DND-41 (cell line): ENCODE results near the gene MYO1E.

Source experiments
- EZH2 ChIP-seq: IDR thresholded peaks from 3 replicates; pipeline ENCODE4 v1.6.1; 2012; ENCODE audit warnings: borderline replicate concordance, low read depth, mild to moderate bottlenecking, moderate library complexity, low read length, inconsistent platforms; ENCODE audit not compliant: severe bottlenecking
- TF ChIP-seq, protein P1 (sequence below): IDR thresholded peaks from 2 replicates; pipeline ENCODE4 v1.5.1; 2012; ENCODE audit warnings: borderline replicate concordance, low read length, moderate library complexity, mild to moderate bottlenecking; ENCODE audit not compliant: poor library complexity, severe bottlenecking; ENCODE audit errors: extremely low read depth

DNA sequence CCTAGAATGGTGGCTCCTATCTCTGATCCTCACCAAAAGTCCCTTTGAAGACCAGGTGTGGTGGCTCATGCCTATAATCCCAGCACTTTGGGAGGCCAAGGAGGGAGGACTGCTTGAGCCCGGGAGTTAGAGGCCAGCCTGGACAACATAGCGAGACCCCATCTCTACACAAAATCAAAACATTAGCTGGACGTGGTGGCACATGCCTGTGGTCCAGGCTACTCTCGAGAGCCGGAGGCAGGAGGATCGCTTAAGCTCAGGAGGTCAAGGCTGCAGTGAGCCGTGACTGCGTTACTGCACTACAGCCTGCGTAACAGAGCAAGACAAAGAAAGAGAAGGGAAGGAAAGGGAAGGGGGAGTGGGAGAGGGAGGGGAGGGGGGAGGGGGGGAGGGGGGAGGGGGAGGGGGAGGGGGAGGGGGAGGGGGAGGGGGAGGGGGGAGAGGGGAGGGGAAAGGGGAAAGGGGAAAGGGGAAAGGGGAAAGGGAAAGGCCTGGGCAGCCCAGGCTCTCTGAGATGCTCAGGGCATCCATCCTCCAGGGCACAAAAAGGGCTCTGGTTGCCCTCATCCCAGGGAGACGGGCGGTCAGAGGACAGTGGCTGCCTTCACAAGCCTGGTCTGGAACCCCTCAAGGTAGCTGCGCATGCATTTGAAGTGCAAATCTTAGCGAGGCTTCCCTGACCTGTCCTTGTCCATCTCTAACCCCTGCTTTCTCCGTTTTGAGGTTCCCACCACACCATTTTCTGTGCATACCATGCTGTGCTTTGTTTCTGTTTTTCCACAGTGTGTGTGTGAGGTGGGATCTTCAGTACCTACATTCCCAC lies 89.9 kb downstream of the MYO1E start:
- TF ChIP-seq, protein P1, sequence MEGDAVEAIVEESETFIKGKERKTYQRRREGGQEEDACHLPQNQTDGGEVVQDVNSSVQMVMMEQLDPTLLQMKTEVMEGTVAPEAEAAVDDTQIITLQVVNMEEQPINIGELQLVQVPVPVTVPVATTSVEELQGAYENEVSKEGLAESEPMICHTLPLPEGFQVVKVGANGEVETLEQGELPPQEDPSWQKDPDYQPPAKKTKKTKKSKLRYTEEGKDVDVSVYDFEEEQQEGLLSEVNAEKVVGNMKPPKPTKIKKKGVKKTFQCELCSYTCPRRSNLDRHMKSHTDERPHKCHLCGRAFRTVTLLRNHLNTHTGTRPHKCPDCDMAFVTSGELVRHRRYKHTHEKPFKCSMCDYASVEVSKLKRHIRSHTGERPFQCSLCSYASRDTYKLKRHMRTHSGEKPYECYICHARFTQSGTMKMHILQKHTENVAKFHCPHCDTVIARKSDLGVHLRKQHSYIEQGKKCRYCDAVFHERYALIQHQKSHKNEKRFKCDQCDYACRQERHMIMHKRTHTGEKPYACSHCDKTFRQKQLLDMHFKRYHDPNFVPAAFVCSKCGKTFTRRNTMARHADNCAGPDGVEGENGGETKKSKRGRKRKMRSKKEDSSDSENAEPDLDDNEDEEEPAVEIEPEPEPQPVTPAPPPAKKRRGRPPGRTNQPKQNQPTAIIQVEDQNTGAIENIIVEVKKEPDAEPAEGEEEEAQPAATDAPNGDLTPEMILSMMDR: no peak
- no peak for TF ChIP-seq EZH2
